Measurements from ENCODE around the gene ASPRV1.

ASPRV1 gene

GRCh38 chr2:69961496-69961895 lies at the start of gene ASPRV1:
ASPRV1 (minus strand) TSS chr2:69961631; CDS start chr2:69961436, 195 bp downstream.
- no peak for TF ChIP-seq CTCF (IDR thresholded peaks at IDR 0.05)

- no peak for TF ChIP-seq CTCF (IDR thresholded peaks at IDR 0.05)
These were observed 49.2 kb upstream of the ASPRV1 start for GRCh38 chr2:70010576-70011111.

- no peak for TF ChIP-seq CTCF (IDR thresholded peaks at IDR 0.05)
These were observed 48.5 kb upstream of the ASPRV1 start for GRCh38 chr2:70009762-70010575.

- TF ChIP-seq CTCF (IDR thresholded peaks at IDR 0.05), result no peak
These were observed 46.9 kb upstream of the ASPRV1 start for GRCh38 chr2:70008290-70008689.

- TF ChIP-seq CTCF (IDR thresholded peaks at IDR 0.05), result no peak
These were observed 45.7 kb upstream of the ASPRV1 start for GRCh38 chr2:70007151-70007550.

GRCh38 chr2:70006447-70006784 lies 45.0 kb upstream of the ASPRV1 start:
- TF ChIP-seq CTCF (IDR thresholded peaks at IDR 0.05), result no peak

- no peak for TF ChIP-seq CTCF (IDR thresholded peaks at IDR 0.05)
These were observed 44.5 kb upstream of the ASPRV1 start for GRCh38 chr2:70005752-70006446.
